GM21390 (cell line): ENCODE data around the gene GIPC3.

Source experiments
- ATAC-seq: cut with Tn5 transposase; IDR thresholded peaks from one replicate; pipeline ENCODE4 v1.9.1; 2021; ENCODE audit not compliant: unreplicated experiment

The GIPC3 gene

DNA sequence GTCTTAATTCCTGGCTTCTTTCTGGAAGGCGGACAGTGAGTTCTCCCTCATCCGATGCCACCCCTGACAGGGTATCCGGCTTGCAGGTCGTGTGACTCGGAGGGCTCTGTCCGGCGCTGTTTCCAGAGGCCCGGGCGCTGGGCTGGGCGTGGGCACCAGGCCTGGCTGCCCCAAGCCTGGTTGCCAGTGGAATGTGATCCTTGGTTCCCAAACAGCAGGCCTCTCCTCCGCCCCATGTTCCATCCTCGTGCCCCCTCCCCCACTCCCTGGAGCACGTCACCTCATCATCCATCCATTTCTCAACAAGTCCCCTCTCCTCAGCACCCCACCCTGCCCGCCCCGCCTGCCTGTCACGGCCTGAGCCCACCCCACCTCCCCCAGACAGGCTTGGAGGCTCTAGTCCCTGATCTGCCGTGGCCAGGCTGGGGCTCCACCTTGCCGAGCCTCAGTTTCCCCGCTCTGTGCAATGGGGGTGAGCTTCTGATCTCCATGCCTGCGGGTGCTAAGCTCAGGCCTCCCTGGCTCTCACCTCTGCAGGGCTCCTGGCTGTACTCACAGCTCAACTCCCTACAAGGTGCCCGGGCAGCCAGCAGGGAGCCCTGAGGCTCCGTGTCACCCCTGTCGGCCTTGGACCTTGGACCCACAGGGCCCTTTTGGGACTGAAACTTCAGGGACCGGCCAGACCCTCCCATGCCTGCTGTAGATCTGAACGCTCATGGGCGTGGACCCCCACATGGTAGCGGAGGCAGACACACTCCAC lies 19.1 kb downstream of the GIPC3 start:
- no peak for ATAC-seq

DNA sequence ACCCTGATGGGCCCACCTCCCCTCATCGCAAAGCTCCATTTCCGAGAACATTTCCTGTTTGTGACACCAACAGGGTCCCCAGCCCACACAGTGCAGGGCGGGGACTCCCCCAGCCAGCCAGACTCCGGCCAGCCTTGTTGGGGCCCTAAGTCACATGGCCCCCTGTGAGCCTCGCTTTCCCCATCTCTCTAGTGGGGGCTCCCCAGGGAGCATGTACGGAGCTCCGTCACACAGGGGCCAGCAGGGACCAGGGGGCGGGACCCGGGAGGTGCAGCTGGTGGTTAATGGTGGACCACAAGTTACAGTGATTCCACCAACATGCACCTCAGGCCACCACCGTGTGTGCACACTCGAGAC lies 19.7 kb downstream of the GIPC3 start:
- ATAC-seq, result no peak

DNA sequence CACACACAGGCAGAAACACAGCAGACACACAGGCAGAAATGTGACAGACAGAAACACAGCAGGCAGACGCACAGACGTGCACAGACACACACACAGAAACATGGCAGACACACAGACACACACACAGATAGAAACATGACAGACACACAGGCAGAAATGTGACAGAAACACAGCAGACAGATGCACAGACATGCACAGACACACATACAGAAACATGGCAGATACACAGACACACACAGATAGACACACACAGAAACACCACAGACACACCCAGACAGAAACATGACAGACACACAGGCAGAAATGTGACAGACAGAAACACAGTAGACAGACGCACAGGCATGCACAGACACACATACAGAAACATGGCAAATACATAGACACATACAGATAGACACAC lies 20.1 kb downstream of the GIPC3 start:
- no peak for ATAC-seq

DNA sequence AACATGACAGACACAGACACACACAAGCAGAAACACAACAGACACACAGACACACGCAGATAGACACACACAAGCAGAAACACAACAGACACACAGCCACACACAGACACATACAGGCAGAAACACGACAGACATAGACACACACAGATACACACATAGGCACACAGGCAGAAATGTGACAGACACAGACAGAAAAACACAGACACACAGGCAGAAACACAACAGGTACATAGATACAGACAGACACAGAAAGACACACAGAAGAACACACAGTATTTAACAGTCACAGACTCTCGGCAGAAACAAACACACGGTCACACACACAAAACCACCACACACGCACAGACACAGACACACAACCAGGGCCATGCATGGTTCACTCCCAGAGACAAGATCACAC lies 20.5 kb downstream of the GIPC3 start:
- ATAC-seq, result no peak

DNA sequence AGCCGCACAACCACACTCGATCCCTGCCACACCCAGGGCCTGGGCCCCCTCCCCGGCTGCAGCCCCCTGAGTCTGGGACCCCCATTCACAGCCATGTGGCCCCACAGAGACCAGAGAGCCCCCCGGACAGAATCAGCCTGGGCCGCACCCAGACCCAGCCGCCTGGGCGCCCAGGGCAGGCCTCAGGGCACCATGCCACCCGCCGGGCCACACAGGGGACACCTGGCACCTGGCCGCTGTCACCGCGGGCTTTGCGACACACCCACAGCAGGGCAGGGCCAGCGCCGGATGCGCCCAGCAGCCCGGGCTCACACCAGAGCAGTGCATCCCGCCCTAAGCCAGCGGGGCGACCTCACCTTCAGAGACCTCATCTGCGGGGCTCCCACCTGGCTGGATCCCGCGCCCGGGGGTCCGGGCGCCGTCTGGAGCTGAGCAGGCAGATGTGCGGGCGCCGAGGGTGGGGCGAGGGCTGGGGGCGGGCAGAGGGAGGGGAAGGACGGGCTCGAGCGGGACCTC lies 21.0 kb downstream of the GIPC3 start:
- no peak for ATAC-seq

DNA sequence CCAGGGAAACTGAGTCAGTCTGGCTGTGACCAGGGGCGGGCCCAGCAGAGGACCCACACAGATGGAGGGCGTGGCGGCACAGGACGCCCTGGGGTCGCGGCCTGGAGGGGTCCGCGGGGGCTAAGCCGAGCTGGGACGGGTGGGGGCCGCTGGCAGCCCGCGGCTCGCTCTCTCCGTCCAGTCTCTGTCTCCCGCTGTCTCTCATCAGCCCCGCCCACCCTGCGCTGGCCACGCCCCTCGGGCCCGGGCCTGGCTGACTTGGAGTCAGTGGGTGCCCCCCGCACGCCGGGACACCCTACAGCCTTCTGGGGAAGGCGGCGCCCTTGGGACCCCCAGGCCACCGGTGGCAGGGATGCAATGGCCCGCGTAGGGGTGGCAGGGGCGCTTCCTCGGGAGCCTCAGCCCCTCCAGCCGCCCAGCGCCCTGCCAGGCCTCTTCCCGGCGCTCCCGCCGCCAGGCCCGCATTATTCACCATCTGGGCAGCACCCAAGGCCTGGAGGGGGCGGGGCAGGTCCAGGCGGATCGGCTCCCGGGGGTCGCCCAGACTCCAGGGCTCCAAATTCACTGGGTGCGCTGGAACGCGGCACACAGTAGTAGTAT lies 21.5 kb downstream of the GIPC3 start, which contains the start of gene TBXA2R:
Gene TBXA2R, minus strand, starts transcription at position 186 of the 600 bp plus-strand sequence. CDS start 6,241 bp downstream, outside the sequence.
- no peak for ATAC-seq

DNA sequence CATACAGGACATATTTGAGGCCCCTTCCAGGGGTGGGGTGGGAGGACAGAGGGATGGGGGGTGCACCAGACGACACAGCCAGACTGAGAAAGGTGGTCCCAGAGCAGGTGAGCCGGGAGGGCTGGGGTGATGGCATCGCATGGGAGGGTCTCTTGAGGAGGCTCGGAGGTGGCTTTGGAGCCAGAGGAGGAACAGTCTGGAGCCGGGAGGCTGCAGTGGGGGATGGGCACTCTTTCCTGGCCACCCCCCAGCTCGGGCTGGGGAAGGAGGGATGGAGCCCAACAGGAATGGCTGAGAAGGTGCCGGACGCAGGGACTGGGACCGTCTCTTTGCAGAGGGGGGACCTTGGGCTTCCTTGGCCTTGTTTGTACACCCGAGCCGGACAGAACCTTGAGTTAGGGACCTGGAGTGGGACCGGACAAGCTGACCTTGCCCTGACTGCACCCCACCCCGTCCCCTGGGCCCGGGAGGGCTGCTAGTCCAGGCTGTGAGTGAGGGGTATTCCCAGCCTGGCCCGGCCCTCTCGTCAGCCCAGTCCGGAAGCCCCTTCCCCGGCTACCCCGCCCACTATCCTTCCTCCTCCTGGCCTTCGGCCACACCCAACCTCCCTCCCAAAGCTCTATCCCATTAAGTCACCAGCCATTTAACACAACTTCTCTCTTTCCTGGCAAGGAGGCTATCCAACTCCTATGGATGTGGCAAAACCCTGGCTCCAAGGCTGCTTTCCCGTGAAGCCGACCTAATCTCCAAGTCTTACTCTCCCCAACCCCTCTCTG lies 22.2 kb downstream of the GIPC3 start:
- ATAC-seq, result no peak

DNA sequence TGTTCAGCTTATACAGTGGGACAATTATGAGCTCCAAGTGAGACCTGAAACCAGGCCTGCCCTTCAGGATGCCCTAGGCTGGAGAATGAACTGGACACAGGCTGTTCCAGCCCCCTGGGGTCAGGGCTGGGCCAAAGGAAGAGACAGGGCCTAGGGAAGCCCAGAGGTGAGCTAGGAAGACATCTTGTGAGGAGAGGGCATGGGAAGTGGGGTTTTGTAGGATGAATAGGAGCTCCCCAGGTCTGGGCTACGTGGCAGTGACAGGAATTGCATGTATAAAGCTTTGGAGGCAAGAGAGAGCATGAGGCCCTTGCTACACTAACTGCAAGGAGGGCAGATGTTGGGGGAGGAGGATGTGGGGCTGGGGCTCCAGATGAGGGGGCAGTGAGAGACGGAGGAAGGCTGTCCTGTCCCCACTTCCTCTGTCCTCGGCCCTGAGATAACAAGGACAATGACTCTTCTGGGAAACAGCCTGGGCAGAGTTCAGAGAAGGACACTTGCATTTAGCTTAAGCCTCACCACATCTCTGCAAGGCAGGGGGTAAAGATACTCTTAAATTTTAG lies 22.9 kb downstream of the GIPC3 start:
- ATAC-seq, result no peak

DNA sequence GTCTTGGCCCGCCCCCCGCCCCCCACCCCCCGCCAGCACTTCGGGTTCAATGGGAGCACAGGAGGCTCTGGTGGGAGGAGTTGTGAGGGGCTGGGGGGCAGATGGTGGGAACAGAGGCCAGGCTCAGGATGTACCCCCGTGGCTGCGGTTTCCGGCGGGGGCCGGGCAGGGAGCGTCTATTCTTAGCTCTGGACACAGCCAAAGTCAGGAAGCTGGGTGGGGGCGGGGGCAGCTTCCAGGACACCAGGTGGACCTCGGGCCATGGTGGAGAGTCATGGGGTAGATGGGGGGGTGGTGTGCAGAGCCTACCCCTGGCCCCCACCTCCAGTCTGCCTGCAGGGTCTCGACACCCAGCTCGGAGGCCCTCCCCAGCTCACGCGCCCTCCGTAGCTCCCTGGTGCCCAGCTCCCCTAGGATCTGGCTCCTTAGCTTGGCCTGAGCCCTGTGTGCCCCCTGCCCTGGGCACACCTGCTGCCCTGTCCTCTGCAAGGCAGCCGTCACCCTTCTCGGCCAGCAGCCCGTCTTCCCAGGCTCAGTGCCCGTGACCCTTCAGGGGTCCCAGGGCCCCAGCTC lies 23.6 kb downstream of the GIPC3 start:
- no peak for ATAC-seq

DNA sequence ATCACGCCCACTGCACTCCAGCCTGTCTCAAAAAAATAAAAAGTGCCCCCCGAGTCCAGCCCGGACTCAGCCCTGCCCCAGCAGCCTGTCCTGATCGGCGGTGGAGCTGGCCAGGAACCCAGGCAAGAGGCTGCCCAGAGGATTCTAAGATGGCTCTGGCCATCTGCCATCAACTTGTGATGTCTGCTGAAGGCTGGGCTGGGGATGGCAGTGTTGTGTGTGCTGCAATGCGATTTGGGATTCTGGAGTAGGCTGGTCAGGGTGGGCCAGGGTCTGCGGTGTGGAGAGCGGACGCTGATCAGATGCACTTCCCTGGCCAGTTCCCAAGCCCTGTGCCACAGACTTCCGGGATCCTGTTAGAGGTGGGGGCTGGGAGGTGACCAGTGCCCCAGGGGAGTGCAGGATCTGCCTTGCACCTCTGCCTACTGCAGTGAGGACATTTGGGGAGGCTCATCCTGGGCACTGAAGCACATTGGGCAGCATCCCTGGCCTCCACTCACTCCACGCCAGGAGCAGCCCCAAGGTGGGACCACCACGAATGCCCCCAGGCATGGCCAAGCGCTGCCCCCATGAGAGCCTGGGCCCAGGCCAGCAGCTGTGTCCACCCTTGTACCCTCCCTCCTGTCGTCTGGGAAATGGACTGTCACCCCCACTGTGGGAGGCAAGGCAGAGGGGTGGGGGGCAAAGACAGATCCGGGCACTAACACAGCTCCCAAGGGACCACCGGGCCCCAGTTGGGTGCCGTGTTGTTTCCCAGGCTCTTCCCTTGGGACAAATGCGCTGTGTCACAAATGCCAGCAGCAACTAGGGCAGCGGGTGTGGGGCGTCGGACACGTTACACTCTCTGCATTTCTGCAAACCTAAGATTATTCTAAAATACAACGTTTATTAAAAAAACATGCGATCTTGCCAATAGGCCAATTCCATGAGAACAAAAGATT lies 24.8 kb downstream of the GIPC3 start:
- ATAC-seq, result no peak

DNA sequence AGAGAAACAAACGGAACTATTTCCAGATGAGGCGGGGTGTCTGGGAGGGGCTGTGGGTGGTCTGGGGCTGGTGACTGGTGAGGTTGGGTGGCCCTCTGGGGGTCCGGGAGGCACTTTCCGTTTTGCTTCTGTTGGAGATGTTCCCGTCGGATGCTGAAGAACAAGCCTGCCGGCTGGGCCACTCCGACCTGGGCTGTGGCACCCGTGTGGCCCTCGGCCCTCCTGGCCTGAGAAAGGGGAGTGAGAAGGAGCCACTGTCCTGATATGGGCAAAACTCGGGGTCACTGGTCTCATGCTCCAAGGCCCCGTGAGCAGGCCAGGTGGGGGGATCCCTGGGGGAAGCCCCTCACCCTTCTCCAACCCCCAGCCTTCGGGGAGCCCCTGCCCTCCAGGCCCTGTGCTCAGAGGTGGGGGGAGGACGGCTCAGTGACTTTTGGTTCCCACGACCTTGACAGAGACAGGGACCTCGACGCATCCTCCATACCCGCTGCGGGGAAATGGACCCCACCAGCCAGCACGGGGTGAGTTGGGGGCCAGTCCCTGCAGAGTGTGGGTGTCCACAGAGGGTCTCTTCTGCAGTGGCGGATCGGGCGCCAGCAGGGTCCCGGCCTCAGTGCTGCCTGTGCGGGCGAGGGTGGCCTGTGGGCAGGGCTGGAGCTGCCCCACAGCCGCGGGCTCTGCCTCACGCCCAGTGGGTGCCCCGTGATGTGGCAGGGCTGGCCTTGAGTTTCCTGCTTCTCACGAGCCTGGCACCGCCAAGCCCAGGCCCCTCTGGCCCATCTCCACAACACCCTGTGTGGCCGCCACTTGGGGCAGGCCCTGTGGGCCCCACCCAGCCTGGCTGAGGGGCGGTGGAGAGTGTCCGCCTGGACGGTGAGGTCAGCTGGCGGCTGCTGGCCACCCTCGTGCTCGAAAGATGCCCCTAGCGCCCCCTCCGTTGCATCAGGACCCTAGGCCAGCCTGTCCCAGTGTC lies 25.8 kb downstream of the GIPC3 start:
- ATAC-seq, result no peak

DNA sequence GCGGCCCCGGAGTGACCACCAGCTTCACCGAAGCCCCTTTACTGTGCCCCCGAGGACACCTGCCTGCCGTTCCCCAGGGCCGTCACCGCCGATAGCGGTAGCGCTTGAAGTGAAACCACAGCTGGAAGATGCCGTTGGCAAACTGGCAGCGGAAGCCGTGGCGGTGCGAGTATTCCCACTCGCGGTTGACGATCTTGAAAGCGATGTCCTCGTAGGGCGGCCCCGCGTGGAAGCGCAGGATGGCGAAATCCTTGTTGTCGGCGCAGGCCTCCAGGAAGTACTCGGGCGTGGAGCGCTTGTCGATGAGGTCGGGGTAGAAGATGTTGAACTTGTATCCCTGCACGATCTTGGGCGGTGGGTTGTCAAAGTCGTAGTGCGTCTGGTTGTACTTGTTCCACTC lies 26.6 kb downstream of the GIPC3 start:
- ATAC-seq, result no peak

DNA sequence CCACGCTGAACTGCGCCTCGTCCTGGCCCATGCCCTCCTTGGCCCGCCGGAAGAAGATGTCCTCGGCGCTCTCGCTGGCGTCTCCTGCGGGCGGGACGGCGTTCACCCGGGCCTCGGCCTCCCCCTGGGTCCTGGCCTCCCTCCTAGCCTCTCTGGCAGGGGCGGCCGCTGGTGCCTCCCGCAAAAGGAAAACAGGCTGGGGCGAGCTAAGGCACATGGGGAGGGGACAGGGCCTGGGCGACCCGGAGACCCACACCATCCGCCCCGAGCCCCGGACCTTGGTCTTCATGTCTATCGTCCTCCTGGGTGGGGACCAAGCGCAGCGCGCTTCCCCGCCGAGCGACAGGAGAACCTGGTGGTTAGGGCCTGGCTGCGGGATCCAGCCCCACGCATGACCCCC lies 27.1 kb downstream of the GIPC3 start:
- no peak for ATAC-seq

DNA sequence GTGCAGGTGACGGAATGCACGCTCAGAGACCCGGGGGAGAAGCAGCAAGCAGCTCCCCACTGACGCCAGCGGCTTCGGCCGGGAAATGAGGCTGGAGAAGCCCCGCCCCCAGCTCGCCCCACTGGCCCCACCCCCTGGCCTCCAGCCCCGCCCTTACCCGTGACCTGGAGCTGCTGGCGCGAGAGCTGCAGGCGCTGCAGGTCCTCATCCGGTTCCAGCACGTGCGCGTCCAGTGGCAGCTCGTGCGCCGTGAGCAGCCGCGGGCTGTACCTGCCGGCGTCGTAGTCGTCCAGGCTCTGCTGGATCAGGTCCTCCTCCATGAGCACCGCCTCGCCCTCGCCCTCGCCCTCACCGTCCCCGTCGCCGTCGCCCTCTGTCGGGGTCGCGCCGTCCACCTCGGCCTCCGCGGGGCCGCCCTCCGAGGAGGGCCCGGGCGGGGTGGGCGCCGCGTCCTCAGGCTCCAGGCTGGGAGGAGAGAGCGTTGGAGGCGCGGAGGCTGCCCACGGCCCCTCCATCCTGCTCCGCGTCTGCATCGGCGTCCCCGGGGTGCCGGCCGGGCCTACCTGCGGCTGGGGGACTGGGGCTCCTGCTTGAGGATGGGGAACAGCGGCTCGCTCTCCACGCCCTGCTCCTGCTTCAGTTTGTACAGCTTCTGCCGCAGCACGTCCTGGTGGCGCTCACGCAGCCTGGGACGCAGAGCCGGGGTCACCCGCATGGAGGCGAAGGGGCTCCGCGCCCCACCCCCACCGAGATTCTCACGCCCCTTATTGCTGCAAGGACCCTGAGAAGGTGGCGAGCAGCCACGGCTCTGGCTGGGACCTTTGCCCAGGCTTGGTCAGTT lies 27.8 kb downstream of the GIPC3 start:
- ATAC-seq, result no peak

DNA sequence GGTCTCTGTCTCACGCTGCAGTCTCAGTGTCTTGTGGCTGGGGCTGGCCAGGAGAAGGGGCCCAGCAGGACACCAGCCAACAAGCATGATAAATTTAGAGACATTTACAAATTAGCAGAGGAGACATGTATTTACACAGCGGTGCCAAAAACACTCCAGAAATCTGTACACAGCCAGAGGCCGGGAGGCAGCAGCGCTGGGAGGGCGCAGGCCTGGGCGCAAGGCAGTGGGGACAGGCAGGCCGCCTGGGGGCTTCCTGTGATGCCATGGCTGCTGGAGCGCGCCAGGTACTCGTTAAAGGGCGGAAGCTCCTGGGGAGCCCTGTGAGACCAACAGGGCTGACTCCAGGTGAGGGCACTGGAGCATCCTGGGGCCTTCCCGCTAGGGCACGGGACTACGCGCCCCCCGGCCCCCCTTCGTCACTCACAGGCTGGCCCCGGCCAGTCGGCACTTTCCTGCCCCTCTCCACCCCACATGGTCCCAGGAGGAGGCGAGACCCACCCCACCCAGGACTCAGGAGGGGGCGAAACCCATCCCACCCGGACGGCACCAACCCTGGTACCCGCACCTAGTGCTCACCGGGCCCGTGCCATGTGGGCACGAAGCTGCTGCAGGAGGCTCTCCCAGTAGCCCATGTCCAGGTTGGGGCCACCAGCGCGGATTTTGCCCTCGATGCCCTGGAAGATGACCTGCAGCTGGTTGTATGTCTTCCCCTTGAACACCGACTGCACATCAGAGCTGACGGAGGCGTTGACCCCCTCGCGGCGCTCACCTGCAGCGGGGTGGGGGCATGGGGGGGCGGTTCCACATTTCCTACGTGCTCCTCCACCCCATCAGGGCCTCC lies 28.8 kb downstream of the GIPC3 start:
- no peak for ATAC-seq

DNA sequence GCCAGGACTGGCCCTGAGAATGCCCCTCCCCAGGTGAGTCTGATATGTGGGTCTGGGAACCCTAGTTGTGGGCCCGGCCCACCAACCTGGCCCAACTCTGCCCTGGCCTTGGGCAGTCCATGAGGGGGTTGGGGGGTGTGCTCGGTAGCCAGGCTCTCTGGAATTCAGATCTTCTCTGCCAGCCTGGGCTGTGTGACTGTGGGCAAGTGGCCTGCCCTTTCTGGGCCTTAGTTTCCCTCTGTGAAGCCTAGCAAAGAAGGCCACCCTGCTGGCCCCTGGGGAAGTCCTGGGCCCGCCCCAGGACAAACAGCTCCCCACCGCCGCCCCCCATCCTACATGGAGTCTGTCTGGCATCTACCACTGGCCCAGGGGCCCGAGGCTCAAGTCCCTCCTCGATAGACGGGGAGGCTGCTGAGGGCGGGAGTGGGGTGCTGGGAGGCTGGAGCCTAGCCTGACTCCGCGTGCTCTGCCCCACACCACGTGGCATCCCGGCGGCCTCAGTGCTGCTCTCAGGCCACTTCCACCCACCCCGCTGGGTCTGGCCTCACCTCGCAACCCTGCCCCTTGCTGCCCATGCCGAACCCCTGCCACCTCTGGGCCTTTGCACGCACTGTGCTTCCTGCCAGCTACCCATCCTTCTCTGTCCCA lies 29.7 kb downstream of the GIPC3 start:
- ATAC-seq, result no peak
